Hematopoietic multipotent progenitor cell treated with erythropoietin and hydrocortisone succinate and interleukin-3 and kit ligand, for 17 days (in vitro differentiated cells): ENCODE data around the gene NCAN.
A peak's percentile ranks its signal among the peaks of the same experiment; 100 is the strongest.
"Not testable (repeated sequence)": the region's sequence is repeated elsewhere in the genome, so short reads cannot be mapped to it uniquely, and the experiment has no call there.

Experiments used
- DNase-seq: peaks from one replicate; pipeline ENCODE4 v3.0.0-alpha.2; 2015; ENCODE audit warnings: low spot score

Gene NCAN

DNA sequence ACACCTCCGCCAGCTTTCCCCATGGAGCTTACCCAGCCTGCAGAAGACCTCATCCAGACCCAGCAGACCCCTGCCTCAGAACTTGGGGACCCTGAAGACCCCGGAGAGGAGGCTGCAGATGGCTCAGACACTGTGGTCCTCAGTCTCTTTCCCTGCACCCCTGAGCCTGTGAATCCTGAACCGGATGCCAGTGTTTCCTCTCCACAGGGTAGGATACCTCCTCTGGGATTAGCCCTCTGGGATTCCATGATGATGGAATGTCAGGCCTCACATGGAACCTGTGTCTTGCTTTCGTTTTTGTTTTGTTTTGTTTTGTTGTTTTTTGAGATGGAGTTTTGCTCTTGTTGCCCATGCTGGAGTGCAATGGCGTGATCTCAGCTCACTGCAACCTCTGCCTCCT lies 17.8 kb upstream of the NCAN start:
- DNase-seq: no peak

DNA sequence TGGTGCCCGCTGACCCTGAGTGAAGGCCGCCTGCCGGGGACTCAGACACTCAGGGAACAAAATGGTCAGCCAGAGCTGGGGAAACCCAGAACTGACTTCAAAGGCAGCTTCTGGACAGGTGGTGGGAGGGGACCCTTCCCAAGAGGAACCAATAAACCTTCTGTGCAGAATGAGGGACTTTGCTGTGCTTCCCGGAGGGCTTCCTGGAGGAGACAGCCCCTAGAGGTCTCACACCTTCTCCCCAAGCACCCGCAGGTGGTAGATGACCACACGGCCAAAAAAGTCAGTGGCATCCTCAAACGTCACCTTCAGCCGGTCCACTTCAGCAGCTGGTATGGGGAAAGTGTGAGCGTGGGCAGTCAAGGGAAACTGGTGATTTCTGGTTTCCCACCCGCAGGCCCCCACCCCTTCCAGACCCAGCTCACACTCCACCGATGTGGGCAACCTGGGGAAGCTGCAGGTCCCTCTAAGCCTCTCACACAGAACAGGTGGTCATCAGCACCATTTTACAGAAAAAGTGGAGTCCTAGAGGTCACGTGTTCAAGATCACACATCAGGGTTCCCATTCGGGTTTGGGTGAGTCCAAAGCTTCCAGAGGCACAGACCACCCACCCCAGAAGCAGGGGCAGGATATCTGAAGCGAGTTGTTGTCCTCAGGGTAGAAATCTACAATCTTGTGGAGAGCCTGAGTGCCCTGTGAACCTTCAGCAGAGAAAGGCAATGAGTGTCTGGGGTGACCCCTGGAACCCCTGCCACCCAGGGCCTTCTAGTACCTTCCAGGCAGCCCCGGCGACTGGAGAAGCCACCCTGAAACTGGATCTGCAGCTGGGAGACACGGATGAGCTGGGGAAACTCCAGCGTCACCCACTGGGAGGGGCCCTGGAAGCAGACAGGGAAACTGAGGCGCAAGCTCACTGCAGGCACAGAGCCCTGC lies 9.8 kb upstream of the NCAN start:
- no peak for DNase-seq

DNA sequence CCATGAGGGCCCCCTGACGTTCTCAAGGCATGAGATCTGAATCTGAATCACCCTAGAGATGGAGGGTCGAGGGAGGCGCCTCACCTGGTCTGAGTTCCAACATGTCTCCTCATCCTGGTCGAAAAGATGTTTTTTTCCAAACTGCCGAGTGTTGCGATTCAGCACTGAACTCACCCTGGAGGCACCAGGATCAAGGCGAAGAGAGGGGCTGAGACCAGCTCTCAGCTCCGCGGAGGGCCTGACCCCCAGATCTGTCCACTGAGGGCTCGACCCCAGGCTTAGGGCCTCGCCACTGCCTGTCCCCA lies 9.1 kb upstream of the NCAN start:
- no peak for DNase-seq

DNA sequence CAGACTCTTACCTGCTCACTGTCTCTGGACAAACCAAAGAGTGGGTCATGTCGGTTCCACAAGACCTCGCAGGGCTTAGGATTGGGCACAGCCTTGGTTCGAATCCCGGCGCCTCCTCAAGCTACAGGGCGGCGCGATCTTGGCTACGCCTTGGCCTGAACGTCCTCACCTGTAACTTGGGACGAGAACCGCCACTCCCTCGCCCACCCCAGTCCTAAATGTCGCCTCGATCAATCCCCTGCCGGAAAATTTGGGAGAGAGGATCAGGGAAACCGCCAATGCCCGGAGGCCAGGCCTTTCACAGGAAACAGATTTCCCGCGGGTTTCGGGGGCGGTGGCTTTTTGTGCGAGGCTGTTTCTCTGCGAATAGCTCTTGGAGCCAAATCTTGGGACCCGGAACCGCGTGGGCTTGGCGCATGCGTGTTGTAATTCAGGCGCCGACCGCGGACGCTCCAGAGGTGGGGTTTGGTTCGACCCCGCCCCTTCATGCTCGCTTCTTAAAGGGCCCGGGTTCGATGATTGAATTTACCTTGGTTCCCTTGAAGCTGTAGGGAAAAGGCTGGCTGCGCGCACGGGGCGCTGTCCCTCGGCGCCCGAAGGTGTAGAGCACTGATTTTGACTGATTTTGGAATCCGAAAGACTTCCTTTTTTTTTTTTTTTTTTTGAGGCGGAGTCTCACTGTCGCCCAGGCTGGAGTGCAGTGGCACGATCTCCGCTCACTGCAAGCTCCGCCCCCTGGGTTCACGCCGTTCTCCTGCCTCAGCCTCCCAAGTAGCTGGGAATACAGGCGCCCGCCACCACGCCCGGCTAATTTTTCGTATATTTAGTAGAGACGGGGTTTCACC lies 8.5 kb upstream of the NCAN start, which contains the start of gene NR2C2AP:
TSS of gene NR2C2AP (minus strand) at position 403 of the 845 bp plus-strand sequence. CDS start at position 49, 354 bp downstream.
- peak; percentile 88 for DNase-seq

DNA sequence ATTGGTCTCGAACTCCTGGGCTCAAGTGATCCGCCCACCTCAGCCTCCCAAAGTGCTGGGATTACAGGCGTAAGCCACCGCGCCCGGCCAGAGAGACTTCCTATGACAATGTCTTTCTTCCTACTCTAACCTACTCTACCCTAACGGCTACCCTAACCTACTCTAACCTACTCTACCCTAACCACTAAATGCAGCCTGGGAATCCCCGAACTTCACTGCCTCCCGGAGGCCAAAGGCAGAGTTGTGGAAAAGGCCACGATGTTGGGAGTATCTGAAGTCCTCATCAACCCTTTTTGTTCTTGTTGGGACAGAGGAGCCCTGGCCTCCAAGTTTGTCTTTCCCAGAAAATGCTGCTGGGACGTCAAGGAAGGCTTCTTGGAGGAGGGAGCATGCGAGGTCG lies 7.6 kb upstream of the NCAN start:
- no peak for DNase-seq

DNA sequence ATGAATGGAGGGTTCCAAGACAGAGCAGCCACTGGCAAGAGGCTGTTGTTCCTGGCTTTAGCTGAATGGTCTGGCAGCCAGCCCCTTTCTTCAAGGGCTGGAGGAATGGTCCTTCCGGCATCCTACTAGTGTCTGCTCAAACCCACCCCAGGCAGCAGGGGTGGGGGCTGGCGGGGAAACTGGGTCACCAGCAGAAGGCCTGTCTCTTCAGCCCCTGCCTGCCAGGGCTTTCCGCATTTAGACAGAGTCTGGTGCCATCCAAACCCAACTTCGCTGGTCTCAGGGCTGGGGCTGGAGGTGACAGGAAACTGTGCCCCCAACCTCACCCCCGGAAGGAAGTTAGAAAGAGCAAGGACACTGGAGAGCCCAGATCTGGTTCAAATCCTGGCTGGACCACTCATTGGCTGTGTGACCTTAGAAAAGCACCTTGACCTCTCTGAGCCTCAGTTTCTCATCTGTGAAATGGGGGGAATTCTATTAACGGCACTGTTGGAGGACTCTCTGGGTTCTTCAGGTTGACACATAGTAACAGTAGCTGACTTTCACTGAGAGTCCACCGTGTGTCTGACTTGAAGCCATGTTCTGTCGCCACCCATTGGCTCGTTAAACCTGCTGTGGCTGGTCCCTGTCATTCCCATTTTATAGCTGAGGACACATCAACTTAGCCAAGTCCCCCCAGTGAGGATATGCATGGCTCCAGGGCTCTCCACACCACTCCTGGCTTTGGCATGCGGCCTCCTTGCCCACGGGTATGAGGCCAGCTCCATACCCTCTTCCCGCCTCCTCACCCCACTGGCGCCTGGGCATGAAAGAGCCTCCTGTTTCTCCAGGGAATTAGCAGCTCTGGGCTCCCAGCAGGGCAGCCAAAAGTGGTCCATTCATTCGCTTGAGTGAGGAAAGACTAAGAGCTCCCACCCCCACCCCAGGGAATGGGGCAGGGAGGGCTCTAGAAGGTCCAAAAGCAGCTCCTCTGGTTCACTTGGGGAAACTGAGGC lies 6.0 kb upstream of the NCAN start:
- DNase-seq: no peak

DNA sequence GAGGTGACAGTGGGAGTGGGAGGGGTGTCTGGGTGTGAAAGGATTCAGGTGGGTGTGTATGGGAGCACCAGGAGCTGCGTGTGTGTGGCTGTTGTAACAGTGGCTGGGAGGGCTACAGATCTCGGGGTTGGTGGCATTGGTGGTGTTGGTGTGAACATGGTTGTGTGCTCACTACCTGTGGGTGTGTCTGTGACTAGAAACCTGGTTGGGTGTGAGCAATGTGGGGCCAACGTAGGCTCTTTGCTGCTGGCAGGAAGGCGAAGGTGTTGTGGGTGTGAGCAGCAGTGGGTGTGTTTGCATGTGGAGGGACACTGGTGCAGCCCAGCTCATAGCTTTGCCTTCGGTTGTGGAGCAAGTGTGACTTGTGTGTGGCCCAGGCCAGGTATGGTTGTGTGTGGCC lies 4.8 kb upstream of the NCAN start:
- DNase-seq: no peak

DNA sequence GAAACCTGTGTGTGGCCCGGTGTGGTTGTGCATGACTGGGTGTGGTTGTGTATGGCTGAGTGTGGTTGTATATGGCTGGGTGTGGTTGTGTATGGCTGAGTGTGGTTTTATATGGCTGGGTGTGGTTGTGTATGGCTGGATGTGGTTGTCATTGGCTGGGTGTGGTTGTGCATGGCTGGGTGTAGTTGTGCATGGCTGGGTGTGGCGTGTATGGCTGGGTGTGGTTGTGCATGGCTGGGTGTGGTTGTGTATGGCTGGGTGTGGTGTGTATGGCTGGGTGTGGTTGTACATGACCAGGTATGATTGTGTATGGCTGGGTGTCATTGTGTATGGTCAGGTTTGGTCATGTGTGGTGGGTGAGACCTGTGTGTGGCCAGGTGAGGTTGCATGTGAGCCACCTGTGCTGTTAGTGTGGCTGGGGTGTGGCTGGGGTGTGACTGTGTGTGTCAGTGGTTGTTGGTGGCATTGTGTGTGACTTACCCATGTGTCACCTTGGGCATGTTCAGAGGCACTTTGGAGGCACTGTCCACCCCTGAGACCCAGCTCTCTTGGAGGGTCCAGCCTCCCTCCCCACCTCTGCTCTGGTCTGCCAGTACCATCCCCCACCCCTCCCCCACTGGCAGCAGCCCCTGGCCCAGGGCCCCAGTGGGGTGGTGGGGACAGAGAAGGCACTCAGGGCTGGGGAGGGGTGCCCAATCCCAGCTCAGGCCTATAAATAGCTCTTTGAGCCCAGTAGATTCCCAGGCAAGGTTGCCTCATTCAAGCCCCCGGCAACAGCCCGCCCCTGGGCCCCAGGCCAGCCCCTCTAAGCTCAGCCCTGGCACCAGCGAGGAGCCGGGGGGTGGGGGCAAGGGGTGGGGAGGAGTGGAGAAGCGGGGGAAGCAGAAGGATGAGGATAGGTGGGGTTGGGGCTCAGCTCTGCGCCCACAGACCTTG lies 3.9 kb upstream of the NCAN start:
- peak; percentile 39 for DNase-seq

DNA sequence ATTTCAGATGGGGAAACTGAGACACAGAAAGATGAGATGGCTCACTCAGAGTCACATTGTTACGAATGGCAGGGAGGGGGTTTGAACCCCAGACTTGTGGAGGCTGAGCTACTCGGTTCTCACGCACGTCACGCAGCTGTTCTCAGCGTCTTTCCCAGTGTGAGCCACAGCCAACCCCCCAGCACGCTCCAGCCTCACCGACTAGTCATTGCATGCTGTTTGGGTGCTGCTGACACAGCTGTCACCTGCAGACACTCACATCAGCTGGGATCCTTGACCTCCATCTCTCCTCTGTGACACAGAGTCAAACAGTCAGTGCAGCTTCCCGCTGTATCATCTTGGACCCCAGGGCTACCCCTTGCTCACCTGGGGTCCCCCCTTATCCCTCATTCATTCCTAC lies 2.4 kb upstream of the NCAN start:
- no peak for DNase-seq

DNA sequence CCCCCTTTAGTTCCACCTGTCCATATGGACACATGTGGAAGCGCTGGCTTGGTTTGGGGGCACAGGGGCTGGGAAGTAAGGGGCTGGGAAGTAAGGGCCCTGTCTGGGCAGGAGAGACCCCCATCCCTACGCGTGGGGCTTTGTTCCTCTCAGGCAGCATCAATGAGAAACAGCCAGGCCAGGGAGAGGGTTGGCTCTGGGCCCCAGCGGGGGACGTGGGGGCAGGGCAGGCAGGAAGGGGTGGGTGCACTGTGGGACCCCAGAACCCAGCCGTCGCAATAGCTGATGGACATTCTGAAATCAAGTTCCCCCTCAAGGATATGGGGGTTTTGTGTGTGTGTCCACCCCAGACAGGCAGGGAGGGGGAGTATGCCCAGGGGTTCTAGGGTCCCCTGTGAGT lies 1.2 kb downstream of the NCAN start:
- DNase-seq: no peak

DNA sequence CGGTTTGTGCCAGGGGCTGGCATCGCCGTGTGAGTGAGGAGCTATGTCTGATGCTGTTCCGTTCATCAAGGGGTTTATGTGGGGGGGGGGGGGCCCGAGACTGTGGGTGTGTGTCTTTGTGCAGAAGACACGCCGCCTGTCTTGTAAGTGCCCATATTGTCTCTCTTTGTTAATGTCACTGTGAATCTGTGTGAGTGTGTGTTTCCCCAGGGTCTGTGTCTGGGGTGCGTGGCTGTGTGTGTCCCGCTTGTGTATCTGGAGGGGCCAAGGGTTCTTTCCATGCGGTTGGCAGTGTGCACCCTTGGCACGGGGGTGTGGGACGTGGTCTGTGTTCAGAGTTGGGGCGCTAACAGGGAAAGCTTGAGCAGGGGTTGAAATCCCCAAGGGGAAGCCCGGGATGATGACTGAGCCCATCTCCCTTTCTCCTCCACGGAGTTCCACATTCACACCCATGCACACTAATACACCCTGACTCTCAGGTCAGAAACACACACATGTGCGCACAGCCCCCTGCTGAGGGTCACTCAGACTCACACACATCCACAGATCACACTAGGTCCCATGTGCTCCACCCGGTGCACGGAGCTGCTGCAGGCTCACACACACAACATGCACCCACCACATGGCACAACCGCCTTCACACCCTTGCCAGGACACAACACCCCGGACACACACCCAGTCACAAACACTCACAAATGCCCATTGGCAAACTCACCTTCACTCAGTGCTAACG lies 1.8 kb downstream of the NCAN start:
- DNase-seq: no peak

DNA sequence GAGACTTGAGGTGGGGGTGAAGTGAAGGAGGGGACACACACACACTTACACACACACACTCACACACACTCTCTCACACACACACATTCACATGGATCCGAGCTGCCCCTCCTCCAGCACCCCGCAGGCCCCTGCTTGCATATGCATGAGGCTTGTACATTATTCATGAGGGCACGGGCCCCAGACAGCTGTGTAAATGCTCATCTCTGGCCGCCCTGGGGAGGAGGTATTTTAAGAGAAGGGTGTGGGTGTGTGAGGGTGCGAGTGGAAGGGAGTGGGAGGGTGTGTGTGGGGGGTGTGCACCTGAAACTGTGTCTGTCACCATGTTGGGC lies 2.4 kb downstream of the NCAN start:
- DNase-seq: no peak

DNA sequence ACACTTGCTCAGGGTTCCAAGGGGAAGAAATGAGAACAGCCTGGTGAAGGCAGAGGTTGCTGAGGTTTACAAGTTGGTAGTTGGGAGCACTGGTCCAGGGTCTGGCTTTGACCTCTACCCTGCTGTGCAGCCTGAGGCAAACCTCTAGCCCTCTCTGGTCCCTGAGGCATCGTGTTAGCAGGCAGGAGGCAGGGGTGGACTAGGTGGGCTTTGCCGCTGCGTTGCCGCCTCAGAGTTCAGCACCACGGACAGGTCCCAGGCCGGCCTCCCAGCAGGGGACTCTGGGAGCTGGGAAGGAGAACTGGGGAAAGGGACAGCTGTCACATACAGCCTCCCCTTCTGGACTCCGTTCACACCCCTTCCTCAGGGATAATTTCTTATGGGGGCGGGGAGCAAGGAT lies 3.1 kb downstream of the NCAN start:
- DNase-seq: no peak

DNA sequence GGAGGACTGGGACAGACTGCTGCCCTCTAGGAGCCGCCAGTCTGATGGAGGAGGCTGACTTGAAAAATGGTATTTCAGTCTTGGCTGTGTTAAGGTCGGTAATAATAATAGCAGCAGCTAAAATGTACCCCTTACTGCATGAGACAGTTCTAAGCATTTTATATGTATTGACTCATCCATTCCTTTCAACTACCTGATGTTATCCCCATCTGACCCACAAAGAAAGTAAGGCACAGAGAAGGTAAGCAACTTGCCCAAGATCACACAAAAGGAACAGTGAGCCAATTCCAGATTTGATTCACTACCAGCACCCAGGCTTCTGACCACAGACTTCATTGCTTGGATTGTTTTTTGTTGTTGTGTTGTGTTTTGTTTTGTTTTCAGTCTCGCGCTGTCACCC lies 4.0 kb downstream of the NCAN start:
- DNase-seq: no peak

DNA sequence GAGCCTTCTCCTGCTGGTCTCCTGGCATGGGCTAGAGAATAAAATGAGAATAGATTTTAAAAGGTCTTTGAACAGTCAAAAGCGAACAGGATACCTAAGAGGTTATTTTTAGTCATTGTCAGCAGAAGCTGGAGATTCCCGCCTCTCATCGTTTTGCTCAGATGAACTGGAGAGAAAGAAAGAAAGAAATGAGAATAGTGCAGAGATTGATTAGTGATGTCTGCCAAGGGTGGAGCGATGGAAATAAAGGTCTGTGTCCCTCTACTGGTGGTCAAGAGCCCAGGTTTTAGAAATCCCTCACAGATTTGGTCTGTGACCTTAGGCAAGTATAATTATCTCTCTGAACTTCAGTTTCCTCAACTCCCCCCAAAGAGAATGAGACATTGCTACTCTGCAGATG lies 5.3 kb downstream of the NCAN start:
- no peak for DNase-seq

DNA sequence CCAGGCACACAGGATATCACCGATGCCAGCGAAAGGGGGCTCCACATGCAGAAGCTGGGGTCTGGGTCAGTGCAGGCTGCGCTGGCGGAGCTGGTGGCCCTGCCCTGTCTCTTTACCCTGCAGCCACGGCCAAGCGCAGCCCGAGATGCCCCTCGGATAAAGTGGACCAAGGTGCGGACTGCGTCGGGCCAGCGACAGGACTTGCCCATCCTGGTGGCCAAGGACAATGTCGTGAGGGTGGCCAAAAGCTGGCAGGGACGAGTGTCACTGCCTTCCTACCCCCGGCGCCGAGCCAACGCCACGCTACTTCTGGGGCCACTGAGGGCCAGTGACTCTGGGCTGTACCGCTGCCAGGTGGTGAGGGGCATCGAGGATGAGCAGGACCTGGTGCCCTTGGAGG lies 7.2 kb downstream of the NCAN start:
- DNase-seq: no peak

DNA sequence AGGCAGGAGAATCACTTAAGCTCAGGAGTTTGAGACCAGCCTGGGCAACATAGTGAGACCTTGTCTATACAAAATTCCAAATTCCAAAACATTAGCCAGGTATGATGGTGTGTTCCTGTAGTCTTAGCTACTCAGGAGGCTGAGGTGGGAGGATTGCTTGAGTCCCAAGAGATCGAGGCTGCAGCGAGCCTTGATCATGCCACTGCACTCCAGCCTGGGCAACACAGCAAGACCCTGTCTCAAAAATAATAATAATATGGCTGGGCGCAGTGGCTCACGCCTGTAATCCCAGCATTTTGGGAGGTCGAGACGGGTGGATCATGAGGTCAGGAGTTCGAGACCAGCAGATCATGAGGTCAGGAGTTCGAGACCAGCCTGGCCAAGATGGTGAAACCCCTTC lies 9.2 kb downstream of the NCAN start:
- DNase-seq: not testable (repeated sequence)

DNA sequence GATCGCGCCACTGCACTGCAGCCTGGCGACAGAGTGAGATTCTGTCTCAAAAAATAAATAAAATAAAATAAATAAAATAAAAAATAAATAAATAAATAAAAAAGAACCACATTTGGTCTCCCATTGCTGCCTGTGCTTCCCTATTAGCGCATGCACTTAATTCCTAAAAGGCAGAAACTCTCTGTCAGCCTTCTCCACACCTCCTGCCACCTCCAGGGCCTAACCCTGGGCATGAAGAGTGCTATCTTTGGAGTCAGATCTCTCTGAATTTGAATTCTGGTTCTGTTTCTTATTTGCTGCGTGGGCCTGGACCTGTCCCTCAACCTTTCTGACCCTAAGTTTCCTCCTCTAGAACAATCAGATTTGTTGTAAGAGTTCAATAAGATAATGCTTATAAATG lies 11.3 kb downstream of the NCAN start:
- no peak for DNase-seq

DNA sequence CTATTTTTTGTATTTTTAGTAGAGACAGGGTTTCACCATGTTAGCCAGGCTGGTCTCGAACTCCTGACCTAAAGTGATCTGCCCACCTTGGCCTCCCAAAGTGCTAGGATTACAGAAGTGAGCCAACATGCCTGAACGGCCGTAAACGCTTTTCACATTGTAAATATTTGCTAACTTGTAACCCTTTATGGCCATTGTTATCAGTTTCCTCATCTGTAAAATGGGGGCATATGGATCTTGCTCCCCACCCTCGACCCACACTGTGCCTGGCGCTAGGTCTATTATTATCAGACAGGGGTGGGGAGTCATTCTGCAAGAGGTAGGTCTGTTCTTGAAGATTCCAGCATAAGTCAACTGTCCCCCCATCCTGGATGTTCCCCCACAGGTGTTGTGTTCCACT lies 11.9 kb downstream of the NCAN start:
- DNase-seq: no peak

DNA sequence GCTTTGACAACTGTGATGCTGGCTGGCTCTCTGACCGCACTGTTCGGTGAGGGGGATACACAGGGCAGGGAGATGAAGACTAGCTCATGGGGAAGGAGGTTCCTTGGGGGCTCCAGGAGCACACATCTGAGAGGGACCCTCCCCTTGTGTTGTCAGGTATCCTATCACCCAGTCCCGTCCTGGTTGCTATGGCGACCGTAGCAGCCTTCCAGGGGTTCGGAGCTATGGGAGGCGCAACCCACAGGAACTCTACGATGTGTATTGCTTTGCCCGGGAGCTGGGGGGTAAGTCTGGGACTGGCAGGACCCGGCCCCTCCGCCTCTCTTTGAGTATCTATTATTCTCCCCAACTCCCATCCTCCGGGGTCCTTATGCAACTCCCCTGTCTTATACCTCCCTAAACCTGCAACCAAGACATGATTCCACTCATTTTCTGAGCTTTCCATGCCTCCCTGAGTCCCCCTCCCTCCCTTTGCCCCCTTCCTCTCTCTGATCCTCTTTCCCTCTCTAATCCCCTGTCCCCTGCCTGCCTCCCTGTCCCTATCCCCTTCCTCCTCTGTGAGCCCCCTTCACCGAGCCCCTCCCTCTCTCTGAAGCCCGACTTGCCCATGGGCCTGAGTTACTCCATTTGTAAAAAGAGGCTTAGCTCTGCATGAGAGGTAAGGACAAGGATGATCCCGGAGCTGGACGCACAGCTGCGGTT lies 12.5 kb downstream of the NCAN start:
- no peak for DNase-seq
